ENCODE data around the gene FAM107B.
A peak's percentile ranks its signal among the peaks of the same experiment; 100 is the strongest.
"Not testable (repeated sequence)": the region's sequence is repeated elsewhere in the genome, so short reads cannot be mapped to it uniquely, and the experiment has no call there.

The FAM107B gene

DNA sequence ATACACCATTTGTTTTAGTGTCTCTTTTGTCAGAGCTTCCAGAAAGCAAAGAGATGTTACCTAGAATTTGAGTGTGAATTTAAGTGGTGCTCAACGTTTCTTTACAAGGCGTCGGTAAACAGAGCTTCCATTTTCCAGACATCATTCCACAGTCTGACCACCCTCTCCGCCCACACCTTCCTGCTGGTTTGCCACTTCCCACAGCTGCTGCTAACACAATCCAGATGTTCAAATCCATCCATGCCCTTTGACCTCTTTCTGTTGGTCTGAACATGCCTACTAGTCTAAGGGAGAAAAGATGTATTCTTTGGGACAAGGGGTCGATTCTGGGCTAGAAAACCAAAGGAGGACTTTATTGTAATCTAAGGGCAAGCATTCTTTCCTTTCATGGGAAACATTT is 86.1 kb downstream of the FAM107B start:
- DNase-seq = peak; percentile 57

DNA sequence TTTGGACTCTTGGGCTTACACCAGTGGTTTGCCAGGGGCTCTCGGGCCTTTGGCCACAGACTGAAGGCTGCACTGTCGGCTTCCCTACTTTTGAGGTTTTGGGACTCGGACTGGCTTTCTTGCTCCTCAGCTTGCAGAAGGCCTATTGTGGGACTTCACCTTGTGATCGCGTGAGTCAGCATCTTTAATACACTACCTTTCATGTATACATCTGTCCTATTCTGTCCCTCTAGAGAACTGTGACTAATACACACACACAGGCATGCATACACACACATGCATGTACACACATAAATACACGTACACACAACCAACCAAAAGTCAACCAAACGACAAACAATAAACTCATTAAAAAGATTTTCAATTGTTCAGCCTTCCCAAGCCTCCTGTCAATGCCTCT is 86.5 kb downstream of the FAM107B start:
- DNase-seq = not testable (repeated sequence)

DNA sequence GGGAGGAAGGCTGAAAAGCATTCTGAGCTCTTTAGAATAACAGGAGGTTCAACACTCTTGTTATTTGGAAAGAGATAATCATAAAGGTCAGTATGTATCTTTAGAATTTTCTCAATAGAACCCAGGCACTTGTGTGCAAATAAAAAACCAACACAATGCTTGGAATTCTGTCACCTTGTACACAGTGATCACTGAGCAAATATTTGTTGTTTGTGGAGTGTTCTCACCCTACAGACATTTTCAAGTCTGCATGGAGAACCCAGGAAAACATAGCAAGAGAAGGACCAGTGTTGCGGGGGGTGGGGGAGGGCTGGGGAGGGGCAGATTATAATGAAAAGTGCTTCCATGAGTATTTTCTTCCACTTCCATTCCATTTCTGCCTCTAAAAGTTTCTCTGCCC is 87.4 kb downstream of the FAM107B start:
- no peak for DNase-seq

DNA sequence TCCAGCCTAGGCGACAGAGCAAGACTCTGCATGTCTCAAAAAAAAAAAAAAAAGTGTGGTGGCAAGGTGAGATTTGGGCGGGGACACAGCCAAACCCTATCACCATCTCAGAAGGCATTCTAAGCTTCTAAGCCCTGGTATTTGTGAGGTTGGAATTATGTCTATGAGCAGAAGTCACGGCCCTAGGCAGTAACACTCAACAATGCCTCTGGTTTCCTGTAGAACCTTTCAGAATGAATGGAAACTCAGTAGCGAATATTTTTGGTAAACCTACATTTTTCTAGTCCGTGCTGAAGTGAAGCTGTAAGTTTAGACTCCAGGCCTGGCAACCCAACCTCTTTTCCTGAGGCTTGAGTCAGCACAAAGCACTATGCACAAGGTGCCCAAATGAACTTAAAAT is 88.3 kb downstream of the FAM107B start:
- peak; percentile 47 for DNase-seq

DNA sequence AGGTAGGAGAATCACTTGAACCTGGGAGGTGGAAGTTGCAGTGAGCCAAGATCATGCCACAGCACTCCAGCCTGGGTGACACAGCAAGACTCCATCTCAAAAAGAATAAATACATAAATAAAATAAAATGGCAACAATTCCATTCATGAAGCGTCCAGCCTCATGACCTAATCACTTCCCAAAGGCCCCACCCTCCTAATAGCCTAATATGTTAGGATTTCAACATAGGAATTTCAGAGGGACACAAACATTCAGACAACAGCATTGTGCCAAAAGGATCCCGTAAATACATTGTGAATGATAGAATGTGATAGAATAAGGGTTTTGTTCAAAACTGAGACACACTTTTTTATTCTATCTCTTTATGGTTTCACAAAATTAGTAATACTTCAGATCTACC is 90.3 kb downstream of the FAM107B start:
- DNase-seq = no peak

DNA sequence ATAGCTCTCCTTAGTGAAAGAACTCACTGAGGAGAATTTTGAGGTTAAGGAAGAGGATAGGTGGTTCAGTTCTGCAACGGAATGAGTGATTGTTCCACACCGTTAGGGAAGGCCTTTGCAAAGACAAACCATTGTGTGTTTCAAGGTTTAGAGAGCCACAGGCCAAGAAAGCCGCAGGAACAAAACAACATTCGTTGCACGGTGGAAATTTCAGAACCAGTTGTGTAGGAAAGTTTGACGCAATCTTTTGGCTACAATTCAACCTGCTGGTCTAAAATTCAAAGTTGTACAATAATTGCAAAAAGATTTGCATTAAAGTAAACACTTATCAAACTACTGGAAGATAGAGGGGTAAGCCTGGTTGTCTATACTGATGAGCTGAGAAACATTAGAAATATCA is 91.4 kb downstream of the FAM107B start:
- no peak for DNase-seq

DNA sequence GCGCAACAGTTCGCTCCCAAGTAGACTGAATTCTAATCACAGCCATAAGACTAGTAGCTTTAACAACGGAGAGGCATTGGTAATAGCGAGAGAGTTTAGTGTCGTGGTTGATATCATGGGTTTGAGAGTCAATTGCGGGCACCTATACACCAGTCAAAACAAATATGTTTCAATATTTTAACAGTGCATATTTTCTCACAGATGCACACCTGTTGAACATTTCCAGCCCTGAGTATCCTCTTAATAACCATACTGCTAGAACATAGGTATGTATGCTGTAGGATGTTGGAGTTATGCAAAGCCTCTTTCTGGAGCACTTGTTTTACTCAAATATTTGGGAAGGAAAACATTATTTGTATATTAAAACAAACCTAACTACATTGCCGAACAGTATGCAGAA is 92.9 kb downstream of the FAM107B start:
- DNase-seq = no peak

DNA sequence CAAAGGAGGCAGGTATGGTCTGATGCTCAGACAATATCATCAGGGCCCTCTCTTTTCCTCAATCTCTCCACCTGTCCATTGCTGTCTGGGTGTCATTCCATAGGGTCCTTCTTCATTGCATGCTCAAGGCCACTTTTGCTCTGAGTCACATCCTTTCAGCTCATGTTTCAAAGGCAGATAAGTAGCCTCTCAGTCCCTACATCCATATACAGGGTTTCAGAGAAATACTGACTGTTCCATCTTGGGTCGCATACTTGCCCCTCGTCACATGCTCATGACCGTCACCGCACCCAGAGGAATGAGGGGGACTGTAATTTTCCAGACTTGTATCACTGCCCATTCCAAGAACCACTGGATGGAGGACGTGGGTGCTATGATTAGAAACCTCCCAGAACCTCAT is 93.4 kb downstream of the FAM107B start:
- DNase-seq = no peak

DNA sequence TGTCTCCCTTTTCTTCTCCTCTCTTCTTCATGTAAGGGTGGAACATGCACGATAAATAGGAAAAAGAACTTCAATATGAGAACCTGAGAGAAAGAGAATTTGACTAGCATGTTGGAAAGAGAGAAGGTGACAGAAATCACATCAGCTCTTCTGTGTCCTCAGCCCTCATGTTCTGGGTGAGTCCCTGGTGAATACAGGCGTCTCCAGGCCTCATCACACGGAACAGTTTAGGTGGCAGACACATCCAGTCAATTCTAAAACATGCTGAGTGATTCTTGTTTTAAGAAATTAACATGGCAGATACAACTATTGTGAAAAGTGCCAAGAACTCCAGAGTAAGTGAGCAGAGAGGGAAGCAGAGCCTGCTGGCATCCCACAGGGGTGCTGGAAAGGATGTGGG is 96.1 kb downstream of the FAM107B start:
- DNase-seq = no peak

DNA sequence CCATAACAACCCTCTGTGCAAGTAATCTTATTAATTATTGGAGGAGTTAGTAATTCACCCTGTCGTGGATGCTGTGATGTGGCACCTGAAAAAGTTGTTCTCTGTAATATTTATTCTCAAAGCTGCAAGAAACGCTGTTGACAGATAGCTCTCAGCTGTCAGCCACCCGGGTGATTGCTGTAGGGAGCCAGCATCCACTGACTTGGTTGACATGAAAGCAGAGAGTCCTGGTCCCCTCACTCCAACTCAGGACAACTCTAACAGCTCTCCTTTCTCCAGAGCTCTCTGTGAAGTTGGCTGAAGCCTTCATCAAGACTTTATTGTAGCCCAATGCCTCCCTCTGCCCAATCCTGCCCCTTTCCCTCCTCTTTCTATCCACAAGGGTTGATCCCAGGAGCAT is 98.0 kb downstream of the FAM107B start:
- DNase-seq = no peak

DNA sequence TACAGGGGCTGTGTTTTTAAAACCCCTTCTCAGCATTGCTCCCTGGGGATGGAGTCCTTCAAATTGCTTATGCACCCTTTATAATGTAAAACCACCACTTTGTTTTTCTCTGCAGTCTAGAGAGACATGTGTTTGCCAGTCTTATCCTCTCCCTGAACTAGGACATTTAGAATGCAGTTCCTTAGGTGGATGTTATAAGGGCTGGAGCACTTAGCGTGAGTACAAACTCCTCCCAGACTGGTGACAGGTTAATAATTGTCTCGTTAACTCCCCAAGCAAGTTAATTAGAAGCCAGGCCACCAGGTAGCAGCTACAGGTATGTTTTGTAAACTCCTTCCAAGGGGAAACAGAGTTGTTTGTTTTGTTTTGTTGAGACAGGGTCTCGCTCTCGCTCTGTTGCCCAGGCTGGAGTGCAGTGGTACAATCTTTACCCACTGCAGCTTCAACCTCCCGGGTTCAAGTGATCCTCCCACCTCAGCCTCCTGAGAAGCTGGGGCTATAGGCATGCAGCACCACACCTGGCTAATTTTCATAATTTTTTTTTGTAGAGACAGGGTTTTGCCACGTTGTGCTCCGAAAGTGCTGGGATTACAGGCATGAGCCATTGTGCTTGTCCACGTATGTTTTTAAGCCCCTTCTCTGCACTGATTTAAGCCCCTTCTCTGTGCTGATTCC is 100.2 kb downstream of the FAM107B start:
- no peak for DNase-seq

DNA sequence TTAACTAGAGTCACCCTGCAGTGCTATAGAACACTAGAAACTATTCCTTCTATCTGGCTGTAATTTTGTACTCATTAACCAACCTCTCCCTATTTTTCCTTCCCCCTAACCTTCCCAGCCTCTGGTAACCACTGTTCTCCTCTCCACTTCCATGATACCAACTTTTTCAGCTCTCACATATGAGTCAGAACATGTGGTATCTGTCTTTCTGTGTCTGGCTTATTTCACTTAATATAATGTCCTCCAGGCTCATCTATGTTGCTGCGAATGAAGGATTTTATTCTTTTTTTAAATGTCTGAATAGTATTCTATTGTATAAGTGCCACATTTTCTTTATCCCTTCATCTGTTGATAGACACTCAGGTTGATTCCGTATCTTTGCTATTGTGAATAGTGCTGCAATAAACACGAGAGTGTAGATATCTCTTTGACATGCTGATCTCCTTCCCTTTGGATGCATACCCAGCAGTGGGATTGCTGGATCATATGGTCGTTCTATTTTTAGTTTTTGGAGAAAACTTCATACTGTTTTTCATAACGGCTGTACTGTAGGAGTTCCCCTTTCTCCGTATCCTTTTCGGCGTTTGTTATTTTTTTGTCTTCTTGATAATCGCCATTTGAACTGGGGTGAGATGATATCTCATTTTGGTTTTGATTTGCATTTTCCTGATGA is 101.4 kb downstream of the FAM107B start:
- DNase-seq = no peak

DNA sequence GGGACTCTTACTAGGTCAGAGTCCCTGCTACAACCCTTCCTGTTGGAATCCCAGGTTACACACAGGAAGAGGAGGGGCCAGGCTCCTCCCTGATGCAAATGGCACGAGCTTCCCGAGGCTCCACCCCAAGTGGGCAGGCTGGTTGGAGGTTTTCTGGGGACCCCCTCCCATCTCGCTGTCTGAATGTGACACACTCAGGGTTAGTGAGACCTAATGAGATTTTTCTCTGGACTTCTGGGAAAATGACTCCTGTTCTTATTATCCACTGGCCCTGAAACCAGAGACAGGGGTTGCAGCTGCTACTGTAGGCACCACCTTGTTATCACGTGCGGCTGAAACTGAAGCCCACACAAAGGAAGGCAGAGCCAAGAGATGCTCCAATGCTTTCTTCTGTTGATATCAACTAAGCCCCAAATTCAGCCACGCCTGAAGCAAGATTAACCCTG is 103.3 kb downstream of the FAM107B start:
- no peak for DNase-seq

DNA sequence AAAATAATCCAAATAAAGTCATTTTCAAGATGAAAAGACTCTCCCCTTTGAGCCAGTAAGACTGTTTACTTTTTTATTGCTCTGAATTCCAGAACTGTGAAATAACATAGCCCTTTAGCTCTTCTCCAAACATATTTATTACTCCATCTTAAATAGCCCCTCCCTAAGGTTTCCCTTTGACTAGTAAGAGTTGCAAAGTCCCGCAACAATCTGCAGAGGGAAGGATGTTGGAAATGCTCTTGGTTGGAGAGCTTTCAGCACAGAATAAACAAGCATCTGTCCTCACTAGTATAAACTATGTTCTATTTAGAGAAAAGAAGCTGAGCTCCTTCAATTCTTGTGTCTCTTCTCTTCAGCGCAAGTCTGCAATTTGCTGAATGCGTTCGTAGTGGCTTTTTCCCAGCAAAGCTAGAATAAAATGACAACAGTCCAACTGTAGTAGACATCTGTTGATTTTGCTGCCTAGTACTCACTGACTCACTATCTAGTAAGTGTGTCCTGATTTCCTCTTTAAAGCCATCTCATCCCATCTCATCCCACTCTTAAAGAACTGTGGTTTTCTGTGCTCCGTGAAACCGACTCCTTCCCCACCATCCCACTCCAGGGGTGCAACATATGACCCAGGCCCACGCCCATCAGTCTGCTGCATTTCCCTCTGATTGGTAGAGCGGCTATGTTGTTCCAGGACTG is 104.0 kb downstream of the FAM107B start:
- DNase-seq = no peak

DNA sequence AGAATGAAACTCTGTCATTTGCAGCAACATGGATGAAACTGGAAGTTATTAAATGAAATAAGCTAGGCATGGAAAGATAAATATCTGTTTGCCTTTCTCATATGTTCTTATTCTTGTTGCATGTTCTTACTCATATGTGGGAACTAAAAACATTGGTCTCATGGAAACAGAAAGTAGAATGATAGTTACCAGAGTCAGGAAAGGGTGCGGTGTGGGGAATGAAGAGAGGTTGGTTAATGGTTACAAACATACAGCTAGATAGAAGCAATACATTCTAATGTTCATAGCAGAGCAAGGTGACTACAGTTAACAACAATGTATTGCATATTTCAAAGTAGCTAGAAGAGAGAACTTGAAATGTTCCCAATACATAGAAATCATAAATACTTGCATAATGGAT is 105.1 kb downstream of the FAM107B start:
- DNase-seq = no peak

DNA sequence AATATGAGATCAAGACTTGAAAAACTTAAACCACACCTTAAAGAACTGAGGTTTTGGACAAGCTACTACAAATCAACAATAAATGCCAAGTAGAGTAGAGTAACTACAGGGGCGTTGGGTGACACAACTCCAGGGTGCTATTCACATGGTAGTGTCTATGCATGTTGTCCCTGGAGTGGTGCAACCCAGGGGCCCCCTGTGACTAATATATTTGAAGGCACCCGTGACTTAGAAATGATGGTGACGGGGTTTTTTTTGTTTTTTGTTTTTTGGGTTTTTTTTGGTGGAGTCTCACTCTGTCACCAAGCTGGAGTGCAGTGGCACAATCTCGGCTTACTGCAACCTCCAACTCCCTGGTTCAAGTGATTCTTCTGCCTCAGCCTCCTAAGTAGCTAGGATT is 106.9 kb downstream of the FAM107B start:
- DNase-seq = no peak

DNA sequence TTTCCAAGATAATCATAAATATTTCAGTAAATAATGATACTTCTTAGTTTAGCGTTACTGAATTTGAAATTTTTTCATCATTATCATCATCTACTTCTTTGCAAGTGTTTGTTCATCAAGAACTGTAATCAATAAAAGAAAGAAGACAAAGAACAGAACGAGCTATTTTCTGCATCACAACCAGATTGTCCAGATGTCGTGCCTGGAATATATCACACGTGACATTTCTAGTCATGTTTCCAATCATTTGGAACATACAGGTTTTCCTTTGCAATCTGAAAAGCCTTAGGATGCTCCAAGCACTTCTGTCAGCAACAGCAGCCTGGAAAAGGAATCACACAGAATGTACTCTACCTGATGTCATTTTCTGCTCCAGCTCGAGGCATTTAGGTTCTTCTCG is 107.4 kb downstream of the FAM107B start:
- DNase-seq = no peak

DNA sequence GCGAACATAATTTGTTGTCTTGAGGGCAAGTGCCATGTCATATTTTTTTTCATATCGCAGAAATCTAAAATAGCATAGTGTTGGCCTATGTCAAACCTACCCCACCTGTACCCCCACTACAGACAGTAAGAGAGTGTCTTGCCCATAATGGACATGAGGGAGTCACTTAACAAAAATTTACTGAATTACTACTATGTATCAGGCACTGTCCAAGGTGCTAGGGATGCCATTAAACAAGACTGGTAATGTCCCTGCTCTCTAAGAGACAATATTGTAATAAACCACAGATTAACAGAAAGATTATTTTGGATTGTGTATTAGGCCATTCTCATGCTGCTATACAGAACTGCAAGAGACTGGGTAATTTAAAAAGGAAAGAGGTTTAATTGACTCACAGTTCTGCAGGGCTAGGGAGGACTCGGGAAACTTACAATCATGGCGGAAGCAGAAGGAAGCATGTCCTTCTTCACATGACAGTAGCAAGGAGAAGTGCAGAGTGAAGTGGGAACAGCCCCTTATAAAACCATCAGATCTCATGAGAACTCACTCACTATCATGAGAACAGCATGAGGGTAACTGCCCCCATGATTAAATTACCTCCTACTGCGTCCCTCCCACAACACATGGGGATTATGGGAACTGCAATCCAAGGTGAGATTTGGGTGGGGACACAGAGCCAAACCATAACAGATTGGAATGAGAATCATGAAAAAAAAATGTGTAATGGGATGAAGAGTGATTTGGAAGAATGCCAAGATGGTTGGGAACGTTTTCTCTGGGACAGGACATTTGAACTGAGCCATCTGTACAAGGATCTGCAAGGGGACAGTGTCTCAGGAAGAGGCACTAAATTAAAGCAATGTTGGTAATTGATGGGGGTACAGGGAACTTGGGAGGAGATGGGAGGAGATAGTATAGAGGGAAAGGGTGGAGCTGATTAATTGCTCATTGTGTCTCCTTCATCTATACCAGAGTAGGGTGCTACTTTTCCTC is 108.5 kb downstream of the FAM107B start:
- no peak for DNase-seq

DNA sequence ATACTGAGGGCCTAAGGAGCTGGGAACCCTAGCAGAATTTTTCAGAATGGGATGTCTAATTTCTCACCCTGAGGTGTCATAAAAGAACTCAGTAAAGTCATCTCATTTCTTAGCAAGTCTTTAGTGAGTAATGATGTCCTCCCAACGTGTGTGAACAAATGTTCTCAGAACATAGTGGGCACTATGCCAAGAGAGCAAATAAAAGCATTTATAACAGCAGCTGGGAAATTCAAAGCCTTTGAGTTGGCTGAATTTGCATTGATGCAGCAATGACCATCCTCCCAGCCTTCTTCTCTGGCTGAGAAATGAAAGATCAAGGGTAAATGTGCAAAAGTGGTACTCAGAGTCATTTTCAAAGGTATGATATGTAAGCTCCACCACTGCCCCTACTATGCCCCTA is 109.4 kb downstream of the FAM107B start:
- DNase-seq = no peak

DNA sequence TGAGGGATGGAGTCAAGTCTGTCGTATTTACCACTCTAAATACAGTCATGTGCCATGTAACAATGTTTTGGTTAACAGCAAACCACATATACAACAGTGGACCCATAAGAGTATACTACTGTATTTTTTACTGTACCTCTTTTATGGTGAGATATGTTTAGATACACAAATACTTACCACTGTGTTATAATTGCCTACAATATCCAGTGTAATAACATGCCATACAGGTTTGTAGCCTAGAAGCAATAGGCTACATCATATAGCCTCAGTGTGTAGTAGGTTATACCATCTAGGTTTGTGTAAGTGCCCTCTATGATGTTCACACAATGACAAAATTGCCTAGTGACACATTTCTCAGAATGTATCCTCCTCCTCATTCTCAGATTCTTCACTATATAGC is 110.4 kb downstream of the FAM107B start:
- DNase-seq = no peak

DNA sequence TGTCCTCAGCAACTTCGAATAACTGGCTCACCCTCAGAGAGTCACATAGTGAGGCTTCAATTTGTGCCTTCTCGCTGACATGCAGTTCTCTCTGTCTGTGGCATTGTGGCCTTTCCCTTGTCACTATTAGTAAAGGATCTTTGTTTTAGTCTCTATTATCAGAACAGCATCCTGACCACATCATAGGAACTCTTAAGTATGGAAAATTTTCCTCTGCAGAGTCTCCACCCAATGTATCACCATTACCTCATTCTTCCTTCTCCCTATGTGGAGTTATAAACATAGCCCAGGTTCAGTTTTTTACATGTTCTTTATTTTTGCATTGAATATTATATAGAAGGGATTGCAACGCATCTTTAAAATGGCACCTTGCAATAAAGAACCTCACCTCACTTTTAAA is 112.9 kb downstream of the FAM107B start:
- DNase-seq = no peak

DNA sequence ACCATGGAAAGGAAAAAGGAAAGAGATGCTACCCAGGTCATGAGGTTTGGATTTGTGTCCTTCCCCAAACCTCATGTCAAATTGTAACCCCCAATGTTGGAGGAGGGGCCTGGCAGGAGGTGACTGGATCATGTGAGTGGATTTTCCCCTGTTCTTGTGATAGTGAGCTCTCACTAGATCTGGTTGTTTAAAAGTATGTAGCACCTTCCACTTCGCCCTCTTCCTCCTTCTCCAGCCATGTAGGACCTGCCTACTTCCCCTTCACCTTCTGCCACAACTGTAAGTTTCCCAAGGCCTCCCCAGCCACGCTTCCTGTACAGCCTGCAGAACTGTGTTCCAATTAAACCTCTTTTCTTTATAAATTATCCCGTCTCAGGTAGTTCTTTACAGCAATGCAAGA is 113.9 kb downstream of the FAM107B start:
- no peak for DNase-seq

DNA sequence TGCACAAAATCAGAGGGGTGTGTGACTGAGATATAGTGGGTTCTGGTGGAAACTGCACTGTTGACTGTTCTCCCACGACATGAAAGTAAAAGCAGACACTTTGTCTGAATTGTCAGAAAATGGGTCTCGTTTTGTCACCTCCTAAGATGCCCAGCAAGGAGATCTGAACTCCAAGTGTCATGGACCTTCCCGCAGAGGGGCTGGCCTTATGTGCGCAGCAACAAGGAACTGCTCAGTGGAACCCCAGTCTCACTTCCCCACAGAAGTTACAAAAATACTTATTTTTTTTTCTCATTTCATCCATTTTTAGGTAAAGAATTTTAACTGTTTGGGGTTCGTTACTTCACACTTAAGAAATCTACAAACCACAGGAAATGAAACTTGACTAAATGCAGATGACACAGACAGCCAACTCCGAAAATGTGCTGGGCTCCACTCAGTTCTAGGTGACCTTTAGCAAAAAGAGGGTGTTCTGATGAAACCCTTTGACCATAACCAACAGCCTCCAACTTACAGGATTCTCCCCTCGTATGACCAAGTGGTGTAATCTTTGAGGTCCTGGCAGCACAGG is 115.0 kb downstream of the FAM107B start:
- DNase-seq = no peak

Measured in femur (tissue), 1 donor.